ENCODE measurements around the gene COMMD7. TPM values are rescaled to one million over a fixed set of nuclear protein-coding genes. Genes with fewer than 3 reads are reported as not detected.
A peak's percentile ranks its signal among the peaks of the same experiment; 100 is the strongest.

Gene COMMD7
- total RNA-seq, 1 experiment from 2014 or later = 66.1 TPM

DNA sequence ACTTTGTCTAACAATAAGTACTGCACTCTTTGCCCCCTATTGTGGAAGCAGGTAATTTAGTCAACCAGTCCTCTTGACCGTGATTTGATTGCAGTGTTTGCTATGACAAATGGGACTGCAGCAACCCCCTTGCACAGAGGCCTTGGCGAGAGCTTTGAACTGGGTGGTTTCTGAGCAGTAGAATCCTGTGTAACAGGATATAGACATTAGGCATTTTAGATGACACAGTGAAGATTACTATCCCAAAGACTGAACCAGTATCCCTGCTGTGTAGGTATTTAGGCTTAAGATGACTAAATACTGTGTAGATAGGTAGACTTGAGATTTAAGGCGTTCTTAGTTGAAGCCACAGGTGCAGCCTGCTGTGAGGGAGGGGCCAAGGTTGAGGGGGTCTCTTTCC lies 28.8 kb upstream of the COMMD7 start:
- Histone ChIP-seq H2BK20ac (ENCODE audit: low read depth, low read length, poor library complexity, severe bottlenecking) (no peak overlapping the region), H2AFZ (ENCODE audit: low read length) (no peak overlapping the region), H2BK120ac (ENCODE audit: low read depth, low read length, poor library complexity, severe bottlenecking) (no peak overlapping the region), H3T11ph (ENCODE audit: low read length) (no peak overlapping the region), H4K91ac (ENCODE audit: insufficient read length, low read depth, low read length) (no peak overlapping the region), H4K8ac (replicated peaks; ENCODE audit: insufficient read length, low read depth, low read length) (no peak overlapping the region), H3K9me3 (ENCODE audit: control insufficient read depth, low read depth, low read length) (no peaks in the 10 kb centered on the region), H3K14ac (ENCODE audit: insufficient read depth, low read length) (no peak overlapping the region), H3K18ac (ENCODE audit: insufficient read length, low read depth, low read length) (no peak overlapping the region), H3K79me1 (ENCODE audit: insufficient read depth, low read depth, low read length, poor library complexity, severe bottlenecking) (no peaks in the 10 kb centered on the region), H3K27ac (ENCODE audit: insufficient read length, low read depth, low read length) (no peak overlapping the region), H2AK5ac (ENCODE audit: insufficient read length, low read length) (no peak overlapping the region), H2BK5ac (ENCODE audit: insufficient read length, low read length) (no peak overlapping the region), H3K56ac (ENCODE audit: insufficient read length, low read depth, low read length) (no peak overlapping the region), H3K79me2 (ENCODE audit: insufficient read depth, low read length) (peaks cover 88% of the 10 kb centered on the region), H3K4me2 (ENCODE audit: insufficient read depth, insufficient read length, low read length) (peak overlapping the region; percentile 10), H4K5ac (ENCODE audit: insufficient read length, low read depth, low read length) (no peak overlapping the region), H3K23ac (ENCODE audit: insufficient read length, low read depth, low read length) (no peak overlapping the region), H3K9ac (ENCODE audit: extremely low read depth, insufficient read length, low read length) (no peak overlapping the region), H2BK15ac (ENCODE audit: low read depth, low read length) (no peak overlapping the region), H4K20me1 (ENCODE audit: control insufficient read depth, insufficient read depth, insufficient read length) (peaks cover 5% of the 10 kb centered on the region), H3K23me2 (ENCODE audit: insufficient read length, low read depth, low read length, poor library complexity, severe bottlenecking) (no peaks in the 10 kb centered on the region), H3K27me3 (ENCODE audit: insufficient read depth, low read length) (no peaks in the 10 kb centered on the region), H2BK12ac (ENCODE audit: insufficient read length, low read depth, low read length) (no peak overlapping the region), H3K4me1 (ENCODE audit: insufficient read depth, low read length) (peaks cover 6% of the 10 kb centered on the region; the same call in 1 of the 2 replicates), H3K4ac (ENCODE audit: low read depth, low read length) (no peak overlapping the region)
- TF ChIP-seq, protein P1, sequence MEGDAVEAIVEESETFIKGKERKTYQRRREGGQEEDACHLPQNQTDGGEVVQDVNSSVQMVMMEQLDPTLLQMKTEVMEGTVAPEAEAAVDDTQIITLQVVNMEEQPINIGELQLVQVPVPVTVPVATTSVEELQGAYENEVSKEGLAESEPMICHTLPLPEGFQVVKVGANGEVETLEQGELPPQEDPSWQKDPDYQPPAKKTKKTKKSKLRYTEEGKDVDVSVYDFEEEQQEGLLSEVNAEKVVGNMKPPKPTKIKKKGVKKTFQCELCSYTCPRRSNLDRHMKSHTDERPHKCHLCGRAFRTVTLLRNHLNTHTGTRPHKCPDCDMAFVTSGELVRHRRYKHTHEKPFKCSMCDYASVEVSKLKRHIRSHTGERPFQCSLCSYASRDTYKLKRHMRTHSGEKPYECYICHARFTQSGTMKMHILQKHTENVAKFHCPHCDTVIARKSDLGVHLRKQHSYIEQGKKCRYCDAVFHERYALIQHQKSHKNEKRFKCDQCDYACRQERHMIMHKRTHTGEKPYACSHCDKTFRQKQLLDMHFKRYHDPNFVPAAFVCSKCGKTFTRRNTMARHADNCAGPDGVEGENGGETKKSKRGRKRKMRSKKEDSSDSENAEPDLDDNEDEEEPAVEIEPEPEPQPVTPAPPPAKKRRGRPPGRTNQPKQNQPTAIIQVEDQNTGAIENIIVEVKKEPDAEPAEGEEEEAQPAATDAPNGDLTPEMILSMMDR (conservative IDR thresholded peaks at IDR 0.05) = no peak
- H3K4me1 Mint-ChIP-seq = peaks cover 76 to 87% of the 10 kb centered on the region in 2 experiments
- DNase-seq = no peak
- peaks cover 44 to 94% (median 73%) of the 10 kb centered on the region in 3 experiments for H3K36me3 Mint-ChIP-seq (ENCODE audit: insufficient read depth in 1 of 3, low read depth in 3 of 3)
- H3K27ac Mint-ChIP-seq = peak overlapping the region; percentile 22 to 39 (median 30); a peak in 3 of 7 replicates
- peak overlapping the region in 1 of 2 experiments; percentile 11; a peak in 1 of 5 replicates for H3K4me3 Mint-ChIP-seq
- H3K27me3 Mint-ChIP-seq (ENCODE audit: low read depth) = no peaks in the 10 kb centered on the region; the same call in 1 of the 2 replicates
- no CpG with 5 or more reads among the region's 3 CpGs for WGBS (ENCODE audit: extremely low coverage, insufficient read length, low lambda C conversion rate)
- H3K9me3 Mint-ChIP-seq = no peaks in the 10 kb centered on the region
